OCI-LY1 (cell line): ENCODE data around the gene SPO11.

Experiments
- H2AFZ ChIP-seq: fragments of 200-600 bp; sonication (generic), shearing (Covaris generic); 2 replicates; pipeline ENCODE4 v1.6.0; 2014; ENCODE audit warnings: antibody characterized with exemption, mild to moderate bottlenecking, low read length
- H3F3A ChIP-seq: fragments of 200-600 bp; sonication (generic), shearing (Covaris generic); 2 replicates; pipeline ENCODE4 v1.6.0; 2014; ENCODE audit warnings: mild to moderate bottlenecking, antibody characterized with exemption, low read length, moderate library complexity; ENCODE audit not compliant: insufficient read depth
- H3K27ac ChIP-seq: fragments of 200-600 bp; sonication (generic); 2 replicates; pipeline ENCODE4 v1.5.1; 2014; ENCODE audit warnings: low read length, mixed run types, mild to moderate bottlenecking, low read depth; ENCODE audit not compliant: poor library complexity, severe bottlenecking
- H3K27me3 ChIP-seq: fragments of 200-600 bp; sonication (generic); 2 replicates; pipeline ENCODE4 v1.6.0; 2014; ENCODE audit warnings: antibody characterized with exemption, mild to moderate bottlenecking, low read length, moderate library complexity; ENCODE audit not compliant: insufficient read depth
- H3K36me3 ChIP-seq: fragments of 200-600 bp; sonication (generic); 2 replicates; pipeline ENCODE4 v1.6.1; 2014; ENCODE audit warnings: mild to moderate bottlenecking, antibody characterized with exemption, low read length, moderate library complexity, mixed read lengths; ENCODE audit not compliant: insufficient read depth
- H3K4me1 ChIP-seq: fragments of 200-600 bp; sonication (generic); 2 replicates; pipeline ENCODE4 v1.5.1; 2014; ENCODE audit warnings: mild to moderate bottlenecking, low read length, moderate library complexity; ENCODE audit not compliant: insufficient read depth, severe bottlenecking
- H3K4me2 ChIP-seq: fragments of 200-600 bp; sonication (generic), shearing (Covaris generic); 2 replicates; pipeline ENCODE4 v1.6.1; 2014; ENCODE audit warnings: low read length
- H3K4me3 ChIP-seq: fragments of 200-600 bp; sonication (generic); 2 replicates; pipeline ENCODE4 v1.5.1; 2014; ENCODE audit warnings: low read length, low read depth, mild to moderate bottlenecking, mixed read lengths; ENCODE audit not compliant: poor library complexity, severe bottlenecking
- H3K79me2 ChIP-seq: fragments of 200-600 bp; shearing (Covaris generic); 2 replicates; pipeline ENCODE4 v1.6.1; 2016; ENCODE audit warnings: mixed run types, low read length, mixed read lengths; ENCODE audit not compliant: insufficient read depth
- H3K9ac ChIP-seq: fragments of 200-600 bp; sonication (generic), shearing (Covaris generic); 2 replicates; pipeline ENCODE4 v1.6.1; 2014; ENCODE audit warnings: mild to moderate bottlenecking, low read length, mixed read lengths
- H3K9me2 ChIP-seq: fragments of 200-600 bp; sonication (generic), shearing (Covaris generic); 2 replicates; pipeline ENCODE4 v1.6.1; 2014; ENCODE audit warnings: low read depth, mild to moderate bottlenecking, low read length, mixed read lengths
- H3K9me3 ChIP-seq: fragments of 200-600 bp; shearing (Covaris generic); 2 replicates; pipeline ENCODE4 v1.6.1; 2014; ENCODE audit warnings: low read length, mixed read lengths
- H4K20me1 ChIP-seq: fragments of 200-600 bp; sonication (generic), shearing (Covaris generic); 2 replicates; pipeline ENCODE4 v1.6.0; 2016; ENCODE audit warnings: mild to moderate bottlenecking, low read length; ENCODE audit not compliant: insufficient read depth
- EZH2 ChIP-seq: fragments of 200-600 bp; sonication (generic), shearing (Covaris generic); IDR thresholded peaks from 2 replicates; pipeline ENCODE4 v1.8.0; 2017; ENCODE audit warnings: borderline replicate concordance, mixed run types, mild to moderate bottlenecking, antibody characterized with exemption, low read length, moderate library complexity, mixed read lengths
- TF ChIP-seq, protein P1 (sequence below): fragments of 200-600 bp; sonication (generic), shearing (Covaris generic); IDR thresholded peaks from 2 replicates; pipeline ENCODE4 v1.5.1; 2017; ENCODE audit warnings: mild to moderate bottlenecking, antibody characterized with exemption, low read length, moderate library complexity, mixed read lengths

SPO11 gene

DNA sequence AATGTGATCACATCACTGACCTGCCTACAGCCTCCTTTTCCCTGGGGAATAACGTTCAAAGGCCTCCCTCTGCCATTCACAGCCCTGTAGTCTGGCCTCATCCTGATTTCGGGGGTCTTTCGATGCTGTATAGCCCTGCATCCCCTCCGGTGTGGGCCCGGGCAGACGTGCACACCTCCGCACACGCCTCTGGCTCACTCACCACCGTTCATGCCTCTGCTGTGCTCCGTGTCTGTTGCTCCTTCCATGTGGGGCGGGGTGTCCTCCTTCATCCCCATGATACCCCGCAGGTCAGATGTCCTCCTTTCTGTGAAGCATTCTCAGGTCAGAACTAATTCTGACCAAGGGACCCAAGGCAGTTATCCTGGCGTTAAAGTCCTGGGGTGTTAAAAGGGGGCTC lies 47.7 kb downstream of the SPO11 start:
- H3K79me2 ChIP-seq: no peaks in the 10 kb centered on the region
- H3K36me3 ChIP-seq: peaks cover 86% of the 10 kb centered on the region
- no peak overlapping the region for H2AFZ ChIP-seq
- H3K9ac ChIP-seq: no peak overlapping the region
- no peaks in the 10 kb centered on the region for H3K9me2 ChIP-seq
- no peak overlapping the region for H3K27ac ChIP-seq
- H3K9me3 ChIP-seq: no peaks in the 10 kb centered on the region
- peaks cover 42% of the 10 kb centered on the region for H3K4me1 ChIP-seq
- H3K4me2 ChIP-seq: no peak overlapping the region
- no peaks in the 10 kb centered on the region for H3K27me3 ChIP-seq
- TF ChIP-seq EZH2: no peak
- TF ChIP-seq, protein P1, sequence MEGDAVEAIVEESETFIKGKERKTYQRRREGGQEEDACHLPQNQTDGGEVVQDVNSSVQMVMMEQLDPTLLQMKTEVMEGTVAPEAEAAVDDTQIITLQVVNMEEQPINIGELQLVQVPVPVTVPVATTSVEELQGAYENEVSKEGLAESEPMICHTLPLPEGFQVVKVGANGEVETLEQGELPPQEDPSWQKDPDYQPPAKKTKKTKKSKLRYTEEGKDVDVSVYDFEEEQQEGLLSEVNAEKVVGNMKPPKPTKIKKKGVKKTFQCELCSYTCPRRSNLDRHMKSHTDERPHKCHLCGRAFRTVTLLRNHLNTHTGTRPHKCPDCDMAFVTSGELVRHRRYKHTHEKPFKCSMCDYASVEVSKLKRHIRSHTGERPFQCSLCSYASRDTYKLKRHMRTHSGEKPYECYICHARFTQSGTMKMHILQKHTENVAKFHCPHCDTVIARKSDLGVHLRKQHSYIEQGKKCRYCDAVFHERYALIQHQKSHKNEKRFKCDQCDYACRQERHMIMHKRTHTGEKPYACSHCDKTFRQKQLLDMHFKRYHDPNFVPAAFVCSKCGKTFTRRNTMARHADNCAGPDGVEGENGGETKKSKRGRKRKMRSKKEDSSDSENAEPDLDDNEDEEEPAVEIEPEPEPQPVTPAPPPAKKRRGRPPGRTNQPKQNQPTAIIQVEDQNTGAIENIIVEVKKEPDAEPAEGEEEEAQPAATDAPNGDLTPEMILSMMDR: no peak
- H3K4me3 ChIP-seq: no peak overlapping the region
- H3F3A ChIP-seq: no peaks in the 10 kb centered on the region
- H4K20me1 ChIP-seq: no peaks in the 10 kb centered on the region

DNA sequence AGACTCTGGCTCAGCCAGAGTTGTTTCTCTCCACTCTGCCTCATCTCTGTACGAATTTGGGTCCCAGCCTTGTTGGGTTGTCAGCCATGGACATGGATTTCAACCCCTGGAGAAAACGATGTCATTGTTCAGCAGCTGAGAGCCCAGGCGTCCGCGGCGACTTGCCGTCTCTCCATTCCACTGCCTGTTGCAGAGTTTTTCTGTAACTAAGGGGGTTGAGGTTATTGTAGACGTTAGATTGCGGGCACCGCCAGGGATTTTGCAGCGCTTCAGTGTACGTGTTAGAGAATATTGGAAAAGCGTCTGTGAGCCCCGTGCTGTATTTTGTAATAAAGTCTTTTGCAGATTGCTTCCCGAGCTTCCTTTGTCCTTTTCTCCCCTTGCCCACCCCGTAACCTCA lies 48.5 kb downstream of the SPO11 start:
- Histone ChIP-seq H3K27me3 (no peaks in the 10 kb centered on the region), H3K9me3 (no peaks in the 10 kb centered on the region), H3F3A (0 out of 2 replicates have a peak, but pooled peaks cover under 1% of the 10 kb centered on the region), H3K4me1 (peaks cover 50% of the 10 kb centered on the region), H3K27ac (no peak overlapping the region), H3K9ac (no peak overlapping the region), H2AFZ (no peak overlapping the region), H4K20me1 (no peaks in the 10 kb centered on the region), H3K4me3 (no peak overlapping the region), H3K4me2 (no peak overlapping the region), H3K79me2 (no peaks in the 10 kb centered on the region), H3K36me3 (peaks cover 79% of the 10 kb centered on the region), H3K9me2 (no peaks in the 10 kb centered on the region)
- TF ChIP-seq EZH2: no peak
- TF ChIP-seq, protein P1: no peak

DNA sequence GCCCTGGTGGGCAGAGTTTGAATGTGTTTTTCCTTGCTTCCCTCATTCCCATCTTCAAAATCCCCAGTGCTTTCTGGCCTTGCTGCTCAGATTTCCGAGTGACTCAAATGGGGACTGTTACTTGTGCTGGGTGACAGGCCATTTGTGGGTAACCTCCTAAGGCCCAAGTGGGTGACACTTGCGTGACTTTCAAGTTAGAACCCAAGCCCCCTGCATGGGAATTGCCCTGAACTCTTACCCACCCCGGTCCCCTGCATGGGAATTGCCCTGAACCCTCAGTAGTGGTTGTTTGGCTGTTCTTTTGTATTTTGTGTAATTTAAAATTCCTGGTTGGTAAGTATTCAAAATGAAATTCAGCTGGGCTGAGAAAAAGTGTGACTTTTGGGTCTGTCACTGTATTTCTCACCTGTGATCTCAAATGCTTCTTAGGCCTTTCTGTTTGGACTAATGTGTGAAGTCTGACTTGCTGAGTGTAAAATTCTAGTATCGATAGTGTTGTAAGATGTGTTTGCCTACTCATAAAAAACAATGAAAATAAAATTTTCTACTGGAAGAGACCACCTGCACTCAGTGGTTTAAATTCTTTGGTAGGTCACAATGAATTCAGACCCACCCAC lies 49.2 kb downstream of the SPO11 start:
- H3K9me2 ChIP-seq: no peaks in the 10 kb centered on the region
- no peak overlapping the region for H2AFZ ChIP-seq
- H3K4me2 ChIP-seq: no peak overlapping the region
- H3K4me3 ChIP-seq: no peak overlapping the region
- H3K9ac ChIP-seq: no peak overlapping the region
- H3K4me1 ChIP-seq: peaks cover 56% of the 10 kb centered on the region
- no peaks in the 10 kb centered on the region for H4K20me1 ChIP-seq
- no peaks in the 10 kb centered on the region for H3K79me2 ChIP-seq
- no peak for TF ChIP-seq EZH2
- TF ChIP-seq, protein P1: no peak
- H3K27ac ChIP-seq: peak overlapping the region; percentile 33
- 0 out of 2 replicates have a peak, but pooled peaks cover 4% of the 10 kb centered on the region for H3F3A ChIP-seq
- peaks cover 72% of the 10 kb centered on the region for H3K36me3 ChIP-seq
- H3K27me3 ChIP-seq: no peaks in the 10 kb centered on the region
- no peaks in the 10 kb centered on the region for H3K9me3 ChIP-seq
